GM12878 (cell line): ENCODE data around the gene XIRP1. TPM values are rescaled to one million over a fixed set of nuclear protein-coding genes. Genes with fewer than 3 reads are reported as not detected.

Experiments
- BHLHE40 ChIP-seq, 2 experiments: fragments of 450-650 bp in 1 of 2; IDR thresholded peaks; 2 replicates each; pipeline ENCODE4 v1.6.1; 2011 to 2017; ENCODE audit warnings: low read depth in 2 of 2, borderline replicate concordance in 1 of 2, improper control_type of control experiment in 1 of 2, low read length in 1 of 2, mild to moderate bottlenecking in 1 of 2
- GATAD2B ChIP-seq: fragments of 450-650 bp; conservative IDR thresholded peaks from 2 replicates; pipeline ENCODE4 v1.6.1; 2017; ENCODE audit warnings: low read depth, mild to moderate bottlenecking, moderate library complexity
- PAX5 ChIP-seq: IDR thresholded peaks from 2 replicates; pipeline ENCODE4 v1.6.1; 2011; ENCODE audit warnings: low read depth, low read length, borderline replicate concordance
- POLR2A ChIP-seq: IDR thresholded peaks from 2 replicates; pipeline ENCODE4 v1.6.1; 2011; ENCODE audit warnings: low read depth, mild to moderate bottlenecking, low read length
- ZBED1 ChIP-seq: IDR thresholded peaks from 2 replicates; pipeline ENCODE4 v1.6.1; 2016; ENCODE audit warnings: borderline replicate concordance
- polyA plus RNA-seq, 11 experiments: library from polyadenylated mRNA; depleted of rRNA in 4 of 11; unstranded in 6 of 11; stranded (reverse) in 5 of 11; fragments of >200 nt; fragmentation: Nextera tagmentation in 4 of 11; fragmentation: Illumina TruSeq in 1 of 11; extraction: Ambion mirVana in 4 of 11; extraction: Trizol in 1 of 11; gene quantifications; 1 replicate in 1 of 11; 2 replicates in 10 of 11; pipeline versions ENCODE4 v1.2.1 to v1.2.3, GENCODE V29; 2011 to 2016; ENCODE audit warnings: inconsistent platforms in 2 of 11, missing spikeins in 2 of 11, low read depth in 1 of 11
- total RNA-seq, 4 experiments: library from RNA; depleted of rRNA in 3 of 4; stranded (reverse); fragments of >200 nt in 3 of 4; fragmentation: Illumina TruSeq in 1 of 4; extraction: Trizol in 1 of 4; gene quantifications; 2 replicates each; pipeline versions ENCODE4 v1.2.1 to v1.2.3, GENCODE V29; 2013 to 2021
- TF ChIP-seq, protein P1 (sequence below): IDR thresholded peaks from 2 replicates; pipeline ENCODE4 v1.6.1; 2012; ENCODE audit warnings: improper control_type of control experiment, low read depth, low read length; ENCODE audit not compliant: insufficient replicate concordance

The XIRP1 gene
- total and polyA plus RNA-seq, 10 of the 15 experiments (the other 5 are each of a cell fraction or from before 2014, with no cell fraction given), result 0.03 to 0.38 (median 0.08) TPM; not detected in 1

DNA sequence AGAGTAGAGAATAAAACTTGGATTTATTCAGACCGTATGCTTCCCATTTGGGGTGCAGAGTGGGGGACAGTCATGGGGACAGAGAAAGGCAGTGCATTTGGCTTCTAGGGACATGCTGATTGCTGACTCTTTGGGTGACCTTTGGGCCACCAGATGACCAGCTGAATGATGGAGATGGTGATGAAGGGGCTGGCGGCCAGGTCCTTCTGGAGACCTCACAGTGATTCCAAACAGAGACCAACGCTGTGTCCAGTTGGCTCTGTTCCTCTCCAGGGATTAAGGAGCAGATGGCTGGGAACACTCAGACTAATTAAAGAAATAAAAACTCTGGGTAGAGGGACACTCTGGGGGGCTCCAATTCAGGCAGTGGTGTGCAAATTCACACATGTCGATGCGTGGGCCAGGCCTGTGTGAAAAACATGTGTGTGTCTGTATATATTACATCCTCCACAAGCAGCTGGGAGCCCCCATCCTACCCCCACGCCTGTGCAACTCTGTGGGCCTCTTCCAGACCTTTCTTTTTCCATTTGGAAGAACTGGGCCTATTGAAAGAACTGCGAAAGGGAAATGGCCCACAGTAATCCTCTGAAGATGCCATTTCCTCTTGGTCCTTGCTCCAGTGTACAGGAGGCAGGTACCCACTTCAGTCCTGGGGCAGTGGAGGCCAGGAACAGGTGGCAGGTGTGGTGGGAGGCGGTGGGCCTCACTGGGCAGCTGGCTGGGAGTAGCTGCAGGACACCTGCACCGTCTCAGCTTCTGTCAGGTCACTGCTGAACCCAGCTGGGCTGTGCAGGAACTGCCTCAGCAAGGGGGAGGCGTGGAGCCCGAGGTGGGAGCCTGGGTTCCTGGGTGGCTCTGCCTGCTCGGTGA, 8.9 kb downstream of the XIRP1 start (continued):
- TF ChIP-seq PAX5 (no peak), GATAD2B (no peak), BHLHE40 (IDR thresholded peaks at IDR 0.05; ENCODE audit: borderline replicate concordance in 1 of 2, low read depth in 2 of 2, low read length in 1 of 2) (no peak), POLR2A (no peak), ZBED1 (no peak)
- TF ChIP-seq, protein P1, sequence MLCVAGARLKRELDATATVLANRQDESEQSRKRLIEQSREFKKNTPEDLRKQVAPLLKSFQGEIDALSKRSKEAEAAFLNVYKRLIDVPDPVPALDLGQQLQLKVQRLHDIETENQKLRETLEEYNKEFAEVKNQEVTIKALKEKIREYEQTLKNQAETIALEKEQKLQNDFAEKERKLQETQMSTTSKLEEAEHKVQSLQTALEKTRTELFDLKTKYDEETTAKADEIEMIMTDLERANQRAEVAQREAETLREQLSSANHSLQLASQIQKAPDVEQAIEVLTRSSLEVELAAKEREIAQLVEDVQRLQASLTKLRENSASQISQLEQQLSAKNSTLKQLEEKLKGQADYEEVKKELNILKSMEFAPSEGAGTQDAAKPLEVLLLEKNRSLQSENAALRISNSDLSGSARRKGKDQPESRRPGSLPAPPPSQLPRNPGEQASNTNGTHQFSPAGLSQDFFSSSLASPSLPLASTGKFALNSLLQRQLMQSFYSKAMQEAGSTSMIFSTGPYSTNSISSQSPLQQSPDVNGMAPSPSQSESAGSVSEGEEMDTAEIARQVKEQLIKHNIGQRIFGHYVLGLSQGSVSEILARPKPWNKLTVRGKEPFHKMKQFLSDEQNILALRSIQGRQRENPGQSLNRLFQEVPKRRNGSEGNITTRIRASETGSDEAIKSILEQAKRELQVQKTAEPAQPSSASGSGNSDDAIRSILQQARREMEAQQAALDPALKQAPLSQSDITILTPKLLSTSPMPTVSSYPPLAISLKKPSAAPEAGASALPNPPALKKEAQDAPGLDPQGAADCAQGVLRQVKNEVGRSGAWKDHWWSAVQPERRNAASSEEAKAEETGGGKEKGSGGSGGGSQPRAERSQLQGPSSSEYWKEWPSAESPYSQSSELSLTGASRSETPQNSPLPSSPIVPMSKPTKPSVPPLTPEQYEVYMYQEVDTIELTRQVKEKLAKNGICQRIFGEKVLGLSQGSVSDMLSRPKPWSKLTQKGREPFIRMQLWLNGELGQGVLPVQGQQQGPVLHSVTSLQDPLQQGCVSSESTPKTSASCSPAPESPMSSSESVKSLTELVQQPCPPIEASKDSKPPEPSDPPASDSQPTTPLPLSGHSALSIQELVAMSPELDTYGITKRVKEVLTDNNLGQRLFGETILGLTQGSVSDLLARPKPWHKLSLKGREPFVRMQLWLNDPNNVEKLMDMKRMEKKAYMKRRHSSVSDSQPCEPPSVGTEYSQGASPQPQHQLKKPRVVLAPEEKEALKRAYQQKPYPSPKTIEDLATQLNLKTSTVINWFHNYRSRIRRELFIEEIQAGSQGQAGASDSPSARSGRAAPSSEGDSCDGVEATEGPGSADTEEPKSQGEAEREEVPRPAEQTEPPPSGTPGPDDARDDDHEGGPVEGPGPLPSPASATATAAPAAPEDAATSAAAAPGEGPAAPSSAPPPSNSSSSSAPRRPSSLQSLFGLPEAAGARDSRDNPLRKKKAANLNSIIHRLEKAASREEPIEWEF, result no peak
